Gastroesophageal sphincter (tissue), 2 donors: ENCODE data around the gene RALGPS2.

ENCODE experiments used
- EP300 ChIP-seq: sonication (generic); formaldehyde crosslinking; IDR thresholded peaks from one replicate; pipeline ENCODE4 v1.6.1; 2017; ENCODE audit warnings: antibody characterized with exemption, mild to moderate bottlenecking
- POLR2A ChIP-seq, 2 donors: fragments of 450-650 bp; IDR thresholded peaks; one replicate each; pipeline ENCODE4 v1.6.1; 2017; ENCODE audit warnings: antibody characterized with exemption in 2 of 2, mild to moderate bottlenecking in 2 of 2, moderate library complexity in 1 of 2

DNA sequence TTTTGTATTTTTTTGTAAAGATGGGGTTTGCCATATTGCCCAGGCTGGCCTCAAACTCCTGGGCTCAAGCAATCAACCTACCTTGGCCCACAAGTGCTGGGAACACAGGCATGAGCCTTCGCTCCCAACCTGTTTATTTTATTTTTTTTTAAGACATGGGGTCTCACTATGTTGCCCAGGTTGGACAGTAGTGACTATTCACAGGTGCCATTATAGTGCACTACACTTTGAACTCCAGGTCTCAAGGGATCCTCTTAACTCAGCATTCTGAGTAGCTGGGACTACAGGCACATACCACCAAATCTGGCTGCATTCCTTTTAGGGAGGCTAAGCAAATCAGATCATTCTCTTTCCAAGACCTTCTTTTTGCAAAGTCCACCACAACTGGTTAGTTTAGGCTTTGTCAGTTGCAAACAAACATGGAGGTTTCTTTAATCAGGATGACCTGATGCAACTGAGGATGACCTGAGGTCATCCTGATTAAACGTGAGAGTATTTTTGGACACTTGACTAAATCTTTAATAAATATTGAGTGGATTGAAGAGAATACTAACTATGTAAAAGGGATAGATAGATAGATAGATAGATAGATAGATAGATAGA lies 30.0 kb upstream of the RALGPS2 start:
- no peak for TF ChIP-seq POLR2A (IDR thresholded peaks at IDR 0.05)
- no peak for TF ChIP-seq EP300
